HFF-Myc (cell line): ENCODE data around the gene RASSF5.

ENCODE experiments used
- DNase-seq: peaks from one replicate; pipeline ENCODE4 v3.0.0-alpha.2; 2011; ENCODE audit warnings: low read depth; ENCODE audit errors: extremely low read depth
- H3K4me3 ChIP-seq: replicated peaks from 2 replicates; pipeline ENCODE4 v1.5.1; 2011; ENCODE audit warnings: low read depth, mild to moderate bottlenecking, control low read depth, low read length
- CTCF ChIP-seq: IDR thresholded peaks from 2 replicates; pipeline ENCODE4 v1.5.1; 2012; ENCODE audit warnings: mild to moderate bottlenecking, low read depth, low read length, control low read depth; ENCODE audit errors: missing control alignments

The RASSF5 gene

DNA sequence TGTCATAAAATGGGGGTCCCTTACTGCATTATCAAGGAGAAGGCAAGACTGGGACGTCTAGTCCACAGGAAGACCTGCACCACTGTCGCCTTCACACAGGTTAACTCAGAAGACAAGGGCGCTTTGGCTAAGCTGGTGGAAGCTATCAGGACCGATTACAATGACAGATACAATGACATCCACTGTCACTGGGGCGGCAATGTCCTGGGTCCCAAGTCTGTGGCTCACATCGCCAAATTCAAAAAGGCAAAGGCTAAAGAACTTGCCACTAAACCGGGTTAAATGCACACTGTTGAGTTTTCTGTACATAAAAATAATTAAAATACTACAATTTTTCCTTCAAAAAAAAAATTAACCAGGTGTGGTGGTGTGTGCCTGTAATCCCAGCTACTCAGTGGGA is 22.1 kb downstream of the RASSF5 start:
- DNase-seq = no peak
- no peak overlapping the region for H3K4me3 ChIP-seq
- TF ChIP-seq CTCF = no peak

DNA sequence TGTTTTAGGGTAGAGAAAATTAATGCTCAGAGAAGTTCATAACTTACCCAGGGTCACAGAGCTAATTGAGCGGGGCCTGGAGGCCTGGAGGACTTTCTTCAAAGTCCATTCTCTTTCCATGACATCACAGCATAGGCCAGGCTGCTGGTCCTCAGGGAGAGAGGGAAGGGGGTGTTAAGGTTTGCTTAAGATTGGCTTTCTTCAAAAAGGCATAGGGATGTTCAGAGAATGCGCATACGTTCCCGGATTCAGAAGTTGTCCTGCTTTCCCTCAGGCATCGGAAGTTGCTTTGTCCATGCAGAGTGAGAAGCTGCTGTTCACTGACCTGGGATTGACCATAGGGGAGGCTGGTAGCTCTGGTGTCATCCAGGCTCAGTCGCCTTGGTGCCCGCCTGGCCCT is 25.0 kb downstream of the RASSF5 start:
- H3K4me3 ChIP-seq = no peak overlapping the region
- DNase-seq = no peak
- TF ChIP-seq CTCF = no peak

DNA sequence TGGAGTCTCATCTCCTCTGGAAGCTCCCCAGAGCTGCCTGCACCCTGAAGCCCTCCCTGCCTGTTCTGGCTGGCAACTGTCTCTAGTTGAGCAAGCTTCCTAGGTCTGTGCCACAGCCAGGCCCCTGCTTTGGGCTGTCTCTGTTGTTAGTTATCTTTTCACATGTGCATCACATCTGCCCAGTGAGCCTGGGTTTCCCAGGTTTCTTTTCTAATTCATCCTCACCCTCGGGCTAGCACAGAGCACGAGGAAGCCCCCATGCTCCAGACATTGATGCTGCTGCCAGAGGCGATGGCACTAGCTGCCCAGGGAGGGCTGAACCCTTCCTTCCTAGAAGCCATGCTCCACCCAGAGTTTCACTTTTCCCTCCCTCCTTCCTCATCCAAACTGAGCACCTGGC is 27.2 kb downstream of the RASSF5 start:
- no peak for TF ChIP-seq CTCF
- no peak overlapping the region for H3K4me3 ChIP-seq
- DNase-seq = no peak

DNA sequence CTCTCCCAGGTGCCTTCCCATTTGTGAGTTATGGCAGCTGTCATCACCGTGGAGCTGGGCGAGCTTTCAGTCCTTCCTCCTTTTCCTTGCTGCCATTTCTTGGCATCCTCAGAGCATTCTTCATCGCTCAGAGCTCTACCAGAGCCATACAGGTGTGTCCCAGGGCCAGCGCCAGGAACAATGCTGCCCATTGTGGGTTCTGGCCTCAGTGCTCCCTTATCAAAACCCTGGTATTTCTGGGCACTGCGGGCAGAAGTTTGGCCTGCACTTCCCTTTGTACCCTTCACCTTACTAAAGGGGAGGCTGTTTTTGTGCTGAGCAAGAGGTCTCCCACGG is 28.5 kb downstream of the RASSF5 start:
- no peak for TF ChIP-seq CTCF
- no peak overlapping the region for H3K4me3 ChIP-seq
- no peak for DNase-seq

DNA sequence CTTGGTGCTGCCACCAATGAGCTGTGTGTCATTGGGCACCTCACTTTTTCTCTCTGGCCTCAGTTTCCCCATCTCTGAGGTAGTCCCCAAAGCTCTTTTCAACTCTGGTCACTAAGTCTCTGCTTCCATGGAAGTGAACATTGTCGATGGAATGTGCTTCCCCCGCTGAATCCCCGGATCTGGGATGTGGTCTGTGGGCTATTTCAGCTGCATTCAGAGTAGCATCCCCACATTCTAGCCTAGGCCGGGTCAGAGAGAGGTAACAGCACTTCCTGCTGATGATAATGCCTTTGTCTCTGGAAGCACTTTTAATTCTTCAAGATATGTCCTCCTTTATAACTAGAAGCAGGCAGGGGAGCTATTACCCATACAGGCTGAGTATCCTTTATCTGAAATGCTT is 29.8 kb downstream of the RASSF5 start:
- no peak for TF ChIP-seq CTCF
- DNase-seq = no peak
- H3K4me3 ChIP-seq = no peak overlapping the region

- no peak for DNase-seq
- TF ChIP-seq CTCF = no peak
- H3K4me3 ChIP-seq = no peak overlapping the region
These were observed 30.9 kb downstream of the RASSF5 start for GRCh38 chr1:206538086-206538770.
